Neuronal stem cell (in vitro differentiated cells): ENCODE results near the gene ATP8A2.

Source experiments
- DNase-seq: peaks from one replicate; pipeline ENCODE4 v3.0.0-alpha.2; 2013; ENCODE audit warnings: low spot score
- H2AFZ ChIP-seq: one replicate; pipeline ENCODE4 v1.6.1; 2013; ENCODE audit warnings: mild to moderate bottlenecking, low read length, inconsistent platforms
- H2AK5ac ChIP-seq: 2 replicates; pipeline ENCODE4 v1.6.1; 2013; ENCODE audit warnings: low read depth, mild to moderate bottlenecking, inconsistent platforms, low read length, moderate library complexity, mixed read lengths
- H2BK120ac ChIP-seq: 2 replicates; pipeline ENCODE4 v1.6.1; 2013; ENCODE audit warnings: low read depth, mild to moderate bottlenecking, inconsistent platforms, low read length, moderate library complexity, mixed read lengths
- H2BK12ac ChIP-seq: one replicate; pipeline ENCODE4 v1.6.1; 2013; ENCODE audit warnings: low read length, inconsistent platforms
- H2BK15ac ChIP-seq: 2 replicates; pipeline ENCODE4 v1.6.1; 2013; ENCODE audit warnings: mild to moderate bottlenecking, low read length, inconsistent platforms, mixed read lengths
- H2BK5ac ChIP-seq: one replicate; pipeline ENCODE4 v1.6.1; 2013; ENCODE audit warnings: inconsistent platforms, mild to moderate bottlenecking, low read length, moderate library complexity
- H3K14ac ChIP-seq: one replicate; pipeline ENCODE4 v1.6.1; 2013; ENCODE audit warnings: low read length, inconsistent platforms
- H3K18ac ChIP-seq: 2 replicates; pipeline ENCODE4 v1.6.1; 2013; ENCODE audit warnings: low read length, inconsistent platforms
- H3K23ac ChIP-seq: 2 replicates; pipeline ENCODE4 v1.6.1; 2013; ENCODE audit warnings: low read depth, mild to moderate bottlenecking, mixed read lengths, low read length, inconsistent platforms; ENCODE audit not compliant: poor library complexity
- H3K27ac ChIP-seq: replicated peaks from 3 replicates; pipeline ENCODE4 v1.5.1; 2013; ENCODE audit warnings: low read length, inconsistent platforms
- H3K27me3 ChIP-seq, 3 experiments: 2 replicates each; pipeline ENCODE4 v1.6.1; 2013; ENCODE audit warnings: low read length in 3 of 3, mild to moderate bottlenecking in 2 of 3, inconsistent platforms in 1 of 3, low read depth in 1 of 3, mixed read lengths in 1 of 3, moderate library complexity in 1 of 3; ENCODE audit not compliant: control insufficient read depth in 3 of 3, insufficient read depth in 3 of 3
- H3K36me3 ChIP-seq, 2 donors: replicated peaks in 1 of 2; 2 replicates each; pipeline ENCODE4 v1.6.1; 2013; ENCODE audit warnings: low read length in 2 of 2; ENCODE audit not compliant: control insufficient read depth in 2 of 2, insufficient read depth in 2 of 2
- H3K4ac ChIP-seq: 2 replicates; pipeline ENCODE4 v1.6.1; 2013; ENCODE audit warnings: inconsistent platforms, mild to moderate bottlenecking, low read length, moderate library complexity
- H3K4me1 ChIP-seq, 2 donors: 1 replicate in 1 of 2; 2 replicates in 1 of 2; pipeline ENCODE4 v1.6.1; 2013; ENCODE audit warnings: low read length in 2 of 2, low read depth in 1 of 2; ENCODE audit not compliant: control insufficient read depth in 2 of 2, insufficient read depth in 1 of 2
- H3K4me2 ChIP-seq: one replicate; pipeline ENCODE4 v1.6.1; 2013; ENCODE audit warnings: mild to moderate bottlenecking, low read length, inconsistent platforms; ENCODE audit not compliant: insufficient read depth, poor library complexity, severe bottlenecking
- H3K4me3 ChIP-seq, 2 donors: 2 replicates each; pipeline ENCODE4 v1.5.1; 2013; ENCODE audit warnings: low read length in 2 of 2, mild to moderate bottlenecking in 2 of 2, inconsistent platforms in 1 of 2, moderate library complexity in 1 of 2
- H3K79me1 ChIP-seq: one replicate; pipeline ENCODE4 v1.6.1; 2013; ENCODE audit warnings: low read depth, mild to moderate bottlenecking, inconsistent platforms, low read length, moderate library complexity
- H3K9ac ChIP-seq: one replicate; pipeline ENCODE4 v1.6.1; 2013; ENCODE audit warnings: mild to moderate bottlenecking, low read depth, low read length, inconsistent platforms; ENCODE audit not compliant: poor library complexity
- H3K9me3 ChIP-seq, 2 donors: replicated peaks in 1 of 2; 2 replicates each; pipeline versions ENCODE3 to v1.6.1; 2013; ENCODE audit warnings: low read length in 2 of 2, mild to moderate bottlenecking in 2 of 2, inconsistent platforms in 1 of 2, low read depth in 1 of 2, mixed read lengths in 1 of 2, moderate library complexity in 1 of 2; ENCODE audit not compliant: control insufficient read depth in 2 of 2, insufficient read depth in 1 of 2
- H4K8ac ChIP-seq: one replicate; pipeline ENCODE4 v1.6.1; 2013; ENCODE audit warnings: low read depth, mild to moderate bottlenecking, inconsistent platforms, low read length, moderate library complexity
- H4K91ac ChIP-seq: one replicate; pipeline ENCODE4 v1.6.1; 2013; ENCODE audit warnings: low read length, low read depth, mild to moderate bottlenecking, inconsistent platforms; ENCODE audit not compliant: poor library complexity
- WGBS, 2 donors: extraction: QIAGEN DNeasy Blood & Tissue Kit; methylation state at CpG; one replicate each; pipeline ENCODE4 v1.1.7; 2013; ENCODE audit warnings: missing lambda C conversion rate in 2 of 2, mixed read lengths in 1 of 2; ENCODE audit not compliant: insufficient read length in 2 of 2, insufficient replicate concordance in 1 of 2; ENCODE audit errors: extremely low coverage in 2 of 2; 5-methylcytosine and 5-hydroxymethylcytosine counted together

ATP8A2 gene

GRCh38 chr13:25840261-25840660, 468.5 kb downstream of the ATP8A2 start:
- H2BK120ac ChIP-seq, result no peak overlapping the region
- H4K91ac ChIP-seq, result no peak overlapping the region
- DNase-seq, result no peak
- no peak overlapping the region for H2AK5ac ChIP-seq
- H2BK15ac ChIP-seq, result no peak overlapping the region
- H3K27me3 ChIP-seq, result no peaks in the 10 kb centered on the region
- H3K23ac ChIP-seq, result no peak overlapping the region
- peaks cover 0 to 4% of the 10 kb centered on the region in 2 donors for H3K4me1 ChIP-seq
- H2AFZ ChIP-seq, result no peak overlapping the region
- peaks cover 0 to 2% of the 10 kb centered on the region in 2 donors for H3K9me3 ChIP-seq
- H3K18ac ChIP-seq, result no peak overlapping the region
- WGBS, 2 donors, result no CpG with 5 or more reads among the region's 3 CpGs
- no peaks in the 10 kb centered on the region for H3K79me1 ChIP-seq
- no peak overlapping the region for H2BK12ac ChIP-seq
- H2BK5ac ChIP-seq, result no peak overlapping the region
- H4K8ac ChIP-seq, result no peak overlapping the region
- no peak overlapping the region for H3K4me3 ChIP-seq
- H3K4ac ChIP-seq, result no peak overlapping the region
- no peaks in the 10 kb centered on the region for H3K36me3 ChIP-seq
- H3K27ac ChIP-seq, result no peak overlapping the region
- H3K4me2 ChIP-seq, result no peak overlapping the region
- no peak overlapping the region for H3K9ac ChIP-seq
- H3K14ac ChIP-seq, result no peak overlapping the region

GRCh38 chr13:25840931-25841330, 469.2 kb downstream of the ATP8A2 start:
- Histone ChIP-seq H2BK5ac (no peak overlapping the region), H3K9me3 (peaks cover 0 to 2% of the 10 kb centered on the region in 2 donors), H4K8ac (no peak overlapping the region), H3K27ac (no peak overlapping the region), H4K91ac (no peak overlapping the region), H3K4me1 (peaks cover 0 to 4% of the 10 kb centered on the region in 2 donors), H3K4me3 (no peak overlapping the region), H2AK5ac (no peak overlapping the region), H3K4ac (no peak overlapping the region), H3K14ac (no peak overlapping the region), H3K9ac (no peak overlapping the region), H2BK12ac (no peak overlapping the region), H2BK15ac (no peak overlapping the region), H3K4me2 (no peak overlapping the region), H3K36me3 (no peaks in the 10 kb centered on the region), H3K18ac (no peak overlapping the region), H2AFZ (no peak overlapping the region), H3K79me1 (no peaks in the 10 kb centered on the region), H2BK120ac (no peak overlapping the region), H3K27me3 (no peaks in the 10 kb centered on the region), H3K23ac (no peak overlapping the region)
- WGBS, 2 donors, result no CpG with 5 or more reads among the region's 2 CpGs
- no peak for DNase-seq

GRCh38 chr13:25843692-25844091, 471.9 kb downstream of the ATP8A2 start:
- Histone ChIP-seq H2BK5ac (no peak overlapping the region), H3K4me1 (peaks cover 0 to 9% of the 10 kb centered on the region in 2 donors), H3K23ac (no peak overlapping the region), H3K36me3 (no peaks in the 10 kb centered on the region), H3K79me1 (no peaks in the 10 kb centered on the region), H3K9ac (no peak overlapping the region), H4K8ac (no peak overlapping the region), H2BK120ac (no peak overlapping the region), H3K14ac (no peak overlapping the region), H2AFZ (no peak overlapping the region), H2BK15ac (no peak overlapping the region), H3K18ac (no peak overlapping the region), H2AK5ac (no peak overlapping the region), H4K91ac (no peak overlapping the region), H3K4me3 (no peak overlapping the region), H3K4me2 (no peak overlapping the region), H3K27ac (no peak overlapping the region), H3K9me3 (peaks cover 0 to 2% of the 10 kb centered on the region in 2 donors), H3K4ac (no peak overlapping the region), H3K27me3 (no peaks in the 10 kb centered on the region), H2BK12ac (peak overlapping the region; percentile 30)
- no CpG with 5 or more reads among the region's 4 CpGs for WGBS, 2 donors
- DNase-seq, result no peak

DNA sequence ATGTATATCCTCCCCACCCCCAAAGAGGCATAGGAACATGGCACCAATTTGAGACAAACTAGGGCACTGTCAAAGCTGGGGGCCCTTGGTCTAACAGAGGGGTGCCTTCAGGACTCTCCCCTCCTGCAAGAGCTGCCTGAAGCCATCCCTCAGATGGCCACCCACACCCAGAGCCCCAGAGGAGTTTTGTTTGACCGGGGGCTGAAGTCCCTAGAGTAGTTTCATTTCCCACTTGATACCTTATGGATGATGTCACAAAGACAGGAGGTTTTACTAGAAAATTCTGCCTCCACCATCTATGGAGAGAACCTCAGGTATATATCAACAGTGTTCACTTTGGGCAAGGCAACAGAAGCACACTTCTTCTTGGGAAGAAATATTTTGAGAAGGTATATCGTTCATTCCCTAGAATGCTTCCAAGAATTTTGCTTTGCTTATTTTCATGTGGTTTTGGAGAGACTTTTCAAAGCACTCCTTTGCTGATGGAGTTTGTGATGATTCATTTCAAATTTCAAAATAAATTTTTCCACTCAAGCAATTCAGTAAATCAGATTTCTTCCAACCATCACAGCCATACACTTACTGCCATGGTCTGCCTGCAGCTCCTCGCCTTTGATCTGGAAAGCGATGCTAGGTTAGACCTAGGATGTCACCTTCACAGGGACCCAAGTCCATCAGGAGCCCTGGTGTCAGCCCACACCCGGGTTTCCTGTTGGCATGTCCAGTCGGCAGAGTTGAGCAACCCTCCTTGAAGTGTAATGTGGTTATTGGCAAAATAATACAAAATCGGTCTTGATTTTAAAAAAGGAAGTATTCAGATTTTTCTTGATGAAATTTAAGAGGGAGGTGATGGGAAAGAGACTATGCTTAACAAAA, 473.0 kb downstream of the ATP8A2 start:
- Histone ChIP-seq H4K8ac (no peak overlapping the region), H3K9ac (no peak overlapping the region), H2BK15ac (no peak overlapping the region), H3K4me2 (no peak overlapping the region), H3K79me1 (no peaks in the 10 kb centered on the region), H4K91ac (no peak overlapping the region), H2BK12ac (no peak overlapping the region), H2AK5ac (no peak overlapping the region), H3K36me3 (no peaks in the 10 kb centered on the region), H3K27me3 (no peaks in the 10 kb centered on the region), H2BK120ac (no peak overlapping the region), H3K9me3 (peaks cover 0 to 2% of the 10 kb centered on the region in 2 donors), H2BK5ac (no peak overlapping the region), H3K23ac (no peak overlapping the region), H3K4me1 (peaks cover 0 to 9% of the 10 kb centered on the region in 2 donors), H3K14ac (no peak overlapping the region), H2AFZ (no peak overlapping the region), H3K18ac (no peak overlapping the region), H3K27ac (no peak overlapping the region), H3K4ac (no peak overlapping the region), H3K4me3 (no peak overlapping the region)
- DNase-seq, result no peak
- no CpG with 5 or more reads among the region's 7 CpGs for WGBS, 2 donors
